Activated T-cell treated with anti-CD3 and anti-CD28 coated beads, Interleukin-2, amount 50 U/mL, for 24 hours (primary cell): ENCODE data around the gene MTMR11.

Experiments
- DNase-seq: peaks from one replicate; pipeline ENCODE4 v3.0.0-alpha.2; 2020
- H3K27ac Mint-ChIP-seq: 2 replicates; pipeline ENCODE4 v1.8.0; 2020; ENCODE audit warnings: mild to moderate bottlenecking, mixed read lengths
- H3K27me3 Mint-ChIP-seq: 2 replicates; pipeline ENCODE4 v1.8.0; 2020; ENCODE audit warnings: mixed read lengths
- H3K36me3 Mint-ChIP-seq: 2 replicates; pipeline ENCODE4 v1.8.0; 2020; ENCODE audit warnings: low read depth, mixed read lengths
- H3K4me1 Mint-ChIP-seq: 2 replicates; pipeline ENCODE4 v1.8.0; 2020; ENCODE audit warnings: low read depth, mixed read lengths
- H3K4me3 Mint-ChIP-seq: 2 replicates; pipeline ENCODE4 v1.8.0; 2020; ENCODE audit warnings: mild to moderate bottlenecking, moderate library complexity, mixed read lengths
- H3K9me3 Mint-ChIP-seq: 2 replicates; pipeline ENCODE4 v1.8.0; 2020; ENCODE audit warnings: mixed read lengths

MTMR11 gene

DNA sequence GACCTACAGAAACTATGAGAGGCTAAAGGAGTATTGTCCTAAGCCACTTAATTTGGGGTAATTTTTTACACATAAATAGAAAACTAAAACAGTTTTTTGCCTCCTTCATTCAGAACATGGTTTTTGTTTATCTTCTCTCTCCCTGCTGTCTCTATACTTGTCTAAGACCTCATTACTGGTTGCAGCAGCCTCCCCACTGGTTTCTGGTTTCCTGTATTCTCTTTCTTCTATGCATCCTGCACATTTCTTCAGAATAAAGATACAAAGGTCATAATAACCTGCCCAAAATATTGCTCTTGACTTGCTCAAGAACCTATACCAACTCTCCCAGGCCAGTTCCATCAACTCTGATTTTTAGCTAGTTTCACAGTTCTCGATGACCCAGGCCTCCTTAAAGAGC is 57.1 kb downstream of the MTMR11 start:
- peak overlapping the region; percentile 25 for H3K4me3 Mint-ChIP-seq
- no peak for DNase-seq
- peak overlapping the region; percentile 85 for H3K27ac Mint-ChIP-seq
- H3K9me3 Mint-ChIP-seq, result no peaks in the 10 kb centered on the region
- H3K36me3 Mint-ChIP-seq, result no peaks in the 10 kb centered on the region
- H3K4me1 Mint-ChIP-seq, result peaks cover 33% of the 10 kb centered on the region
- no peaks in the 10 kb centered on the region for H3K27me3 Mint-ChIP-seq
